ENCODE results near the gene PIK3CA.
"Not testable (repeated sequence)": the region's sequence is repeated elsewhere in the genome, so short reads cannot be mapped to it uniquely, and the experiment has no call there.

The PIK3CA gene

GRCh38 chr3:179269152-179269707 lies 121.1 kb downstream of the PIK3CA start:
- H3K9me3 Mint-ChIP-seq, result no peaks in the 10 kb centered on the region
- DNase-seq, result no peak
- H3K36me3 Mint-ChIP-seq (ENCODE audit: low read depth), result no peaks in the 10 kb centered on the region
- H3K4me3 Mint-ChIP-seq, result no peak overlapping the region
- H3K27me3 Mint-ChIP-seq, result peaks cover 17% of the 10 kb centered on the region
- H3K4me1 Mint-ChIP-seq (ENCODE audit: low read depth), result no peaks in the 10 kb centered on the region
- H3K27ac Mint-ChIP-seq, result no peak overlapping the region

GRCh38 chr3:179272385-179272784 lies 124.2 kb downstream of the PIK3CA start:
- no peak for DNase-seq
- H3K36me3 Mint-ChIP-seq (ENCODE audit: low read depth), result no peaks in the 10 kb centered on the region
- peaks cover 13% of the 10 kb centered on the region for H3K27me3 Mint-ChIP-seq
- no peaks in the 10 kb centered on the region for H3K9me3 Mint-ChIP-seq
- no peak overlapping the region for H3K4me3 Mint-ChIP-seq
- H3K4me1 Mint-ChIP-seq (ENCODE audit: low read depth), result no peaks in the 10 kb centered on the region
- no peak overlapping the region for H3K27ac Mint-ChIP-seq

GRCh38 chr3:179274434-179274833 lies 126.3 kb downstream of the PIK3CA start:
- H3K4me3 Mint-ChIP-seq; DNase-seq; H3K27ac Mint-ChIP-seq; H3K36me3 Mint-ChIP-seq (ENCODE audit: low read depth); H3K4me1 Mint-ChIP-seq (ENCODE audit: low read depth); H3K9me3 Mint-ChIP-seq: not testable (repeated sequence)
- peaks cover 23% of the 10 kb centered on the region for H3K27me3 Mint-ChIP-seq

- Mint-ChIP-seq H3K4me1 (ENCODE audit: low read depth) (no peaks in the 10 kb centered on the region), H3K9me3 (no peaks in the 10 kb centered on the region), H3K36me3 (ENCODE audit: low read depth) (no peaks in the 10 kb centered on the region), H3K27ac (no peak overlapping the region), H3K27me3 (peaks cover 30% of the 10 kb centered on the region), H3K4me3 (no peak overlapping the region)
- DNase-seq, result no peak
These were observed 127.8 kb downstream of the PIK3CA start for GRCh38 chr3:179276001-179276400.

GRCh38 chr3:179276743-179277142 lies 128.6 kb downstream of the PIK3CA start:
- H3K4me3 Mint-ChIP-seq, result no peak overlapping the region
- no peak for DNase-seq
- H3K36me3 Mint-ChIP-seq (ENCODE audit: low read depth), result no peaks in the 10 kb centered on the region
- H3K9me3 Mint-ChIP-seq, result no peaks in the 10 kb centered on the region
- H3K27me3 Mint-ChIP-seq, result peaks cover 32% of the 10 kb centered on the region
- H3K4me1 Mint-ChIP-seq (ENCODE audit: low read depth), result no peaks in the 10 kb centered on the region
- H3K27ac Mint-ChIP-seq, result no peak overlapping the region

GRCh38 chr3:179278151-179278550 lies 130.0 kb downstream of the PIK3CA start:
- no peak overlapping the region for H3K27ac Mint-ChIP-seq
- no peaks in the 10 kb centered on the region for H3K36me3 Mint-ChIP-seq (ENCODE audit: low read depth)
- no peak overlapping the region for H3K4me3 Mint-ChIP-seq
- no peak for DNase-seq
- H3K4me1 Mint-ChIP-seq (ENCODE audit: low read depth), result no peaks in the 10 kb centered on the region
- peaks cover 35% of the 10 kb centered on the region for H3K27me3 Mint-ChIP-seq
- no peaks in the 10 kb centered on the region for H3K9me3 Mint-ChIP-seq

GRCh38 chr3:179278932-179279693 lies 131.0 kb downstream of the PIK3CA start:
- Mint-ChIP-seq H3K36me3 (ENCODE audit: low read depth) (no peaks in the 10 kb centered on the region), H3K27me3 (peaks cover 35% of the 10 kb centered on the region), H3K4me1 (ENCODE audit: low read depth) (no peaks in the 10 kb centered on the region), H3K9me3 (no peaks in the 10 kb centered on the region), H3K4me3 (no peak overlapping the region), H3K27ac (no peak overlapping the region)
- DNase-seq, result no peak

- Mint-ChIP-seq H3K36me3 (ENCODE audit: low read depth) (no peaks in the 10 kb centered on the region), H3K4me3 (no peak overlapping the region), H3K27ac (no peak overlapping the region), H3K27me3 (peaks cover 35% of the 10 kb centered on the region), H3K4me1 (ENCODE audit: low read depth) (no peaks in the 10 kb centered on the region), H3K9me3 (no peaks in the 10 kb centered on the region)
- DNase-seq, result no peak
These were observed 131.7 kb downstream of the PIK3CA start for GRCh38 chr3:179279837-179280236.

- DNase-seq, result no peak
- no peaks in the 10 kb centered on the region for H3K4me1 Mint-ChIP-seq (ENCODE audit: low read depth)
- H3K27ac Mint-ChIP-seq, result no peak overlapping the region
- no peak overlapping the region for H3K4me3 Mint-ChIP-seq
- no peaks in the 10 kb centered on the region for H3K36me3 Mint-ChIP-seq (ENCODE audit: low read depth)
- H3K27me3 Mint-ChIP-seq, result peaks cover 32% of the 10 kb centered on the region
- H3K9me3 Mint-ChIP-seq, result no peaks in the 10 kb centered on the region
These were observed 133.7 kb downstream of the PIK3CA start for GRCh38 chr3:179281825-179282224.

GRCh38 chr3:179286331-179286730 lies 138.2 kb downstream of the PIK3CA start:
- Mint-ChIP-seq H3K4me1 (ENCODE audit: low read depth) (no peaks in the 10 kb centered on the region), H3K9me3 (no peaks in the 10 kb centered on the region), H3K36me3 (ENCODE audit: low read depth) (no peaks in the 10 kb centered on the region), H3K4me3 (no peak overlapping the region), H3K27ac (no peak overlapping the region), H3K27me3 (peaks cover 2% of the 10 kb centered on the region)
- no peak for DNase-seq

GRCh38 chr3:179288845-179289244 lies 140.7 kb downstream of the PIK3CA start:
- Mint-ChIP-seq H3K27ac (no peak overlapping the region), H3K9me3 (no peaks in the 10 kb centered on the region), H3K27me3 (peaks cover 3% of the 10 kb centered on the region), H3K4me3 (no peak overlapping the region), H3K4me1 (ENCODE audit: low read depth) (no peaks in the 10 kb centered on the region), H3K36me3 (ENCODE audit: low read depth) (no peaks in the 10 kb centered on the region)
- DNase-seq, result no peak

GRCh38 chr3:179289295-179289694 lies 141.1 kb downstream of the PIK3CA start:
- H3K36me3 Mint-ChIP-seq (ENCODE audit: low read depth), result no peaks in the 10 kb centered on the region
- no peak overlapping the region for H3K27ac Mint-ChIP-seq
- peaks cover 3% of the 10 kb centered on the region for H3K27me3 Mint-ChIP-seq
- no peaks in the 10 kb centered on the region for H3K4me1 Mint-ChIP-seq (ENCODE audit: low read depth)
- H3K9me3 Mint-ChIP-seq, result no peaks in the 10 kb centered on the region
- no peak overlapping the region for H3K4me3 Mint-ChIP-seq
- DNase-seq, result no peak

All from activated T-cell treated with anti-CD3 and anti-CD28 coated beads, Interleukin-2, amount 50 U/mL, for 24 hours (primary cell).